ENCODE data around the gene TRIM24.

The TRIM24 gene

GRCh38 chr7:138551102-138551501 lies 91.0 kb downstream of the TRIM24 start:
- TF ChIP-seq CTCF (IDR thresholded peaks at IDR 0.05; ENCODE audit: extremely low read depth, missing control alignments): no peak
- no peak for DNase-seq (ENCODE audit: low spot score)

DNA sequence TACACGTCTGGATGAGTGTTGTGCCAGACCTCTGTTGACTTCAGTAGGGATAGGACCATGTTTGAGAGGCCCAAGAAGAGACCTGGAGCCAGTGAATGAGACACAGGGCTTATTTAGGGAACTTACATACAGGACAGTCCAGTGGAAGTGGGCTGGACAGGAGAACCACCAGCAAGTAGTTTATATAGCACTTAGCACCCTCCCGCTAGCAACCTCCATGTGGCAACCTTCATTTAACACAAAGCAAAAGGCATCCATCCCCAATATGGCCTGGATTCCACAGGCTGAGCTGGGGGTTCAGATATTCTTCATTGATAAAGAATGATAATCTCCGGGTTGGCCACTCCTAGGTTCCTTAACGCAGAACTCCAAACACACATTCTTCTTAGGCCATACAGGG lies 93.7 kb downstream of the TRIM24 start:
- no peak for DNase-seq (ENCODE audit: low spot score)
- no peak for TF ChIP-seq CTCF (IDR thresholded peaks at IDR 0.05; ENCODE audit: extremely low read depth, missing control alignments)

DNA sequence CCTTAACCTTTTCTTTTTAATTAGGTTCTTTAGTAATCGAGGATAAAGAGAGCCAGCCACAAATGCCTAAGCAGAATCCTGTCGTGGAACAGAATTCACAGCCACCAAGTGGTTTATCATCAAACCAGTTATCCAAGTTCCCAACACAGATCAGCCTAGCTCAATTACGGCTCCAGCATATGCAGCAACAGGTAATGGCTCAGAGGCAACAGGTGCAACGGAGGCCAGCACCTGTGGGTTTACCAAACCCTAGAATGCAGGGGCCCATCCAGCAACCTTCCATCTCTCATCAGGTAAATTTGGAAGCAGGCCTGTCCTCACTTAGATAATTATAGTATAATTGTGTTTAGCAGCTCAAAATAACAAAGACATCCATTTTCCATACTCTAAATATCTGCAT lies 94.6 kb downstream of the TRIM24 start:
- DNase-seq (ENCODE audit: low spot score): no peak
- TF ChIP-seq CTCF (IDR thresholded peaks at IDR 0.05; ENCODE audit: extremely low read depth, missing control alignments): no peak

DNA sequence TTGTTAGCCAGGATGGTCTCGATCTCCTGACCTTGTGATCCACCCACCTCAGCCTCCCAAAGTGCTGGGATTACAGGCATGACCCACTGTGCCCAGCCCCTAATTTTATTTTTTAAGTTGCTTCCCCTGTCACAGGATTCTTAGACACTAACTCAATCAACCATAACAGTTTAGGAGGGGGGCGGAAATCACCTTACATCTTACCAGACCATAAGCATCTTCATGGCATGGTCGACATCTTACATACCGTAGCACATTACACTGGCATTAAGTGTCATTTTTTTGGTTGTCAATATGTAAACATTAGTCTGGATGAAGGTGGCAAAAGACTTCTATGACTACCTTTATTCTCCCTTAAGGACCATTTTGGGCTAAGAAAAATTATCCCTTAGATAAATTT lies 95.6 kb downstream of the TRIM24 start:
- DNase-seq (ENCODE audit: low spot score): no peak
- no peak for TF ChIP-seq CTCF (IDR thresholded peaks at IDR 0.05; ENCODE audit: extremely low read depth, missing control alignments)

GRCh38 chr7:138556771-138557484 lies 96.9 kb downstream of the TRIM24 start:
- no peak for DNase-seq (ENCODE audit: low spot score)
- no peak for TF ChIP-seq CTCF (IDR thresholded peaks at IDR 0.05; ENCODE audit: extremely low read depth, missing control alignments)

- no peak for TF ChIP-seq CTCF (IDR thresholded peaks at IDR 0.05; ENCODE audit: extremely low read depth, missing control alignments)
- DNase-seq (ENCODE audit: low spot score): no peak
Observed at GRCh38 chr7:138559448-138559847, 99.4 kb downstream of the TRIM24 start.

GRCh38 chr7:138563808-138564207 lies 103.7 kb downstream of the TRIM24 start:
- DNase-seq (ENCODE audit: low spot score): no peak
- no peak for TF ChIP-seq CTCF (IDR thresholded peaks at IDR 0.05; ENCODE audit: extremely low read depth, missing control alignments)

All from GM20000 (cell line).